Tibial nerve (tissue), 4 donors: ENCODE data around the gene PDYN. TPM values are rescaled to one million over a fixed set of nuclear protein-coding genes. Genes with fewer than 3 reads are reported as not detected.
A peak's percentile ranks its signal among the peaks of the same experiment; 100 is the strongest.

Experiments used
- DNase-seq, 2 donors: peaks; one replicate each; pipeline ENCODE4 v3.0.0-alpha.2; 2019; ENCODE audit warnings: low spot score in 2 of 2
- H3K27ac ChIP-seq, 4 donors: fragments of 200-600 bp; sonication (generic) in 3 of 4; one replicate each; pipeline ENCODE4 v1.5.1; 2017 to 2019; ENCODE audit warnings: mild to moderate bottlenecking in 1 of 4
- H3K27me3 ChIP-seq, 2 donors: fragments of 200-600 bp; sonication (generic) in 1 of 2; one replicate each; pipeline versions ENCODE4 v1.5.1 to v1.6.0; 2017 to 2019
- H3K36me3 ChIP-seq, 3 donors: fragments of 200-600 bp; sonication (generic); one replicate each; pipeline ENCODE4 v1.5.1; 2018 to 2019
- H3K4me1 ChIP-seq, 4 donors: fragments of 200-600 bp; sonication (generic) in 3 of 4; one replicate each; pipeline ENCODE4 v1.5.1; 2017 to 2019
- H3K4me3 ChIP-seq, 4 donors: fragments of 200-600 bp; sonication (generic) in 3 of 4; one replicate each; pipeline ENCODE4 v1.5.1; 2017 to 2019; ENCODE audit warnings: mild to moderate bottlenecking in 1 of 4, moderate library complexity in 1 of 4
- H3K9me3 ChIP-seq, 4 donors: fragments of 200-600 bp; sonication (generic) in 3 of 4; one replicate each; pipeline ENCODE4 v1.5.1; 2017 to 2019
- EP300 ChIP-seq, 2 donors: sonication (generic); formaldehyde crosslinking; IDR thresholded peaks; one replicate each; pipeline ENCODE4 v1.6.1; 2017; ENCODE audit warnings: antibody characterized with exemption in 2 of 2, mild to moderate bottlenecking in 1 of 2
- POLR2A ChIP-seq, 2 donors: fragments of 450-650 bp; IDR thresholded peaks; one replicate each; pipeline ENCODE4 v1.6.1; 2017; ENCODE audit warnings: antibody characterized with exemption in 2 of 2, mild to moderate bottlenecking in 2 of 2, moderate library complexity in 2 of 2
- WGBS, 2 donors: methylation state at CpG; one replicate each; pipeline ENCODE4 v1.1.5; 2018; 5-methylcytosine and 5-hydroxymethylcytosine counted together
- total RNA-seq, 4 donors: library from RNA; depleted of rRNA; stranded (reverse); fragments of >200 nt; gene quantifications; one replicate each; pipeline ENCODE4 v1.1.0, GENCODE V29; 2016
- TF ChIP-seq, protein P1 (sequence below), 5 experiments: fragments of 200-600 bp in 3 of 5; fragments of 450-650 bp in 2 of 5; sonication (generic) in 3 of 5; IDR thresholded peaks; one replicate each; pipeline ENCODE4 v1.5.1; 2016 to 2019; ENCODE audit warnings: antibody characterized with exemption in 5 of 5, mild to moderate bottlenecking in 3 of 5, moderate library complexity in 2 of 5

The PDYN gene
- total RNA-seq, 4 donors from 2014 or later: not detected

DNA sequence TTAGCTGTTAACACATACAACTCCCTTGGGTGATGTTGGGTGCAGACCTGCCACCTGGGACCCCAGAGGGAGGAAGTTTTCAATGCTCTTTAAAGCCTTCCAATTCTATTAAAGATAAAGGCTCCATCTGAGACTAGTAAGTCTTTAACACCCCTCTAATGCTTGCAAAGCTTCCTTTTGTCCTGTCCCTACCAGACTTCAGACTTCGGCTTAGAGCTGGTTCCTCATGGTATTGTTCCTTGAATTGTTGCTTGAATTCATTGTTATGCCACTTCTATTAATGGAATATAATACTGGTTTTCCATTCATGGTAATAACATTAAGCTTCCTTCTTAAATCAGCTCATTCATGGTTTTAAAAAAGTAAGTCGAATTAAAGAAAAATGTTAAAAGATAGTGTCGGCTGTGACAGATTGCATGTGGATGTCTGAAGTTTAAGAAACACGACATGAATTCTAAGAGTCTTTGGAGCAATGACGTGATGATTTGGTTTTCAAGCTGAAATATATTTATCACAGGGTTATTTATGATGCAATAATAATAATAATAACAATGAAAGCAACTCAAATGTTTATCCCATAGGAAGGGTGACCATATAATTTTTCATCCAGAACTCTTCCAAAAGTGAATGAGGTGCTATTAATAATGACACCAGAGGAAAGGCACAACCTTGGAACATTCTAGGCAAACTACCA lies 21.8 kb downstream of the PDYN start:
- Histone ChIP-seq H3K4me3 (no peak overlapping the region), H3K9me3 (no peaks in the 10 kb centered on the region), H3K4me1 (no peaks in the 10 kb centered on the region), H3K27me3 (peaks cover 0 to 7% of the 10 kb centered on the region in 2 donors), H3K36me3 (no peaks in the 10 kb centered on the region), H3K27ac (no peak overlapping the region)
- 74 to 77% methylated on average over 5 of the region's 5 CpGs for WGBS, 2 donors
- DNase-seq: no peak
- TF ChIP-seq POLR2A (IDR thresholded peaks at IDR 0.05) (no peak), EP300 (IDR thresholded peaks at IDR 0.05) (no peak)
- TF ChIP-seq, protein P1, sequence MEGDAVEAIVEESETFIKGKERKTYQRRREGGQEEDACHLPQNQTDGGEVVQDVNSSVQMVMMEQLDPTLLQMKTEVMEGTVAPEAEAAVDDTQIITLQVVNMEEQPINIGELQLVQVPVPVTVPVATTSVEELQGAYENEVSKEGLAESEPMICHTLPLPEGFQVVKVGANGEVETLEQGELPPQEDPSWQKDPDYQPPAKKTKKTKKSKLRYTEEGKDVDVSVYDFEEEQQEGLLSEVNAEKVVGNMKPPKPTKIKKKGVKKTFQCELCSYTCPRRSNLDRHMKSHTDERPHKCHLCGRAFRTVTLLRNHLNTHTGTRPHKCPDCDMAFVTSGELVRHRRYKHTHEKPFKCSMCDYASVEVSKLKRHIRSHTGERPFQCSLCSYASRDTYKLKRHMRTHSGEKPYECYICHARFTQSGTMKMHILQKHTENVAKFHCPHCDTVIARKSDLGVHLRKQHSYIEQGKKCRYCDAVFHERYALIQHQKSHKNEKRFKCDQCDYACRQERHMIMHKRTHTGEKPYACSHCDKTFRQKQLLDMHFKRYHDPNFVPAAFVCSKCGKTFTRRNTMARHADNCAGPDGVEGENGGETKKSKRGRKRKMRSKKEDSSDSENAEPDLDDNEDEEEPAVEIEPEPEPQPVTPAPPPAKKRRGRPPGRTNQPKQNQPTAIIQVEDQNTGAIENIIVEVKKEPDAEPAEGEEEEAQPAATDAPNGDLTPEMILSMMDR (IDR thresholded peaks at IDR 0.05): no peak

GRCh38 chr20:1968964-1969363 lies 24.9 kb downstream of the PDYN start:
- no peak for DNase-seq
- TF ChIP-seq, protein P1 (IDR thresholded peaks at IDR 0.05): no peak
- TF ChIP-seq EP300 (IDR thresholded peaks at IDR 0.05): no peak
- no peak for TF ChIP-seq POLR2A (IDR thresholded peaks at IDR 0.05)
- no peak overlapping the region for H3K4me3 ChIP-seq
- H3K27me3 ChIP-seq: peaks cover 0 to 7% of the 10 kb centered on the region in 2 donors
- peaks cover 0 to 13% (median 0%) of the 10 kb centered on the region in 4 donors for H3K4me1 ChIP-seq
- H3K9me3 ChIP-seq: no peaks in the 10 kb centered on the region
- H3K36me3 ChIP-seq: no peaks in the 10 kb centered on the region
- WGBS, 2 donors: 59 to 72% methylated on average over 4 of the region's 4 CpGs
- no peak overlapping the region for H3K27ac ChIP-seq

GRCh38 chr20:1965520-1966351 lies 28.1 kb downstream of the PDYN start:
- Histone ChIP-seq H3K9me3 (no peaks in the 10 kb centered on the region), H3K36me3 (no peaks in the 10 kb centered on the region), H3K4me3 (peak overlapping the region in 2 of 4 donors; percentile 5 to 7), H3K27me3 (no peaks in the 10 kb centered on the region), H3K27ac (no peak overlapping the region), H3K4me1 (peaks cover 0 to 13% (median 0%) of the 10 kb centered on the region in 4 donors)
- 3 to 5% methylated on average over 26 to 28 of the region's 28 CpGs for WGBS, 2 donors
- TF ChIP-seq, protein P1 (IDR thresholded peaks at IDR 0.05): peak; percentile 86 to 95 (median 90)
- no peak for TF ChIP-seq POLR2A (IDR thresholded peaks at IDR 0.05)
- TF ChIP-seq EP300 (IDR thresholded peaks at IDR 0.05): peak; percentile 31 to 46
- DNase-seq: peak; percentile 64 to 82

GRCh38 chr20:1964659-1965405 lies 29.0 kb downstream of the PDYN start:
- H3K27me3 ChIP-seq: no peaks in the 10 kb centered on the region
- no peak for DNase-seq

More at GRCh38 chr20:1964659-1965405, 29.0 kb downstream of the PDYN start:
- 37 to 55% methylated on average over 14 of the region's 14 CpGs for WGBS, 2 donors
- H3K4me1 ChIP-seq: peaks cover 0 to 13% (median 0%) of the 10 kb centered on the region in 4 donors
- H3K4me3 ChIP-seq: peak overlapping the region in 1 of 4 donors; percentile 5
- no peaks in the 10 kb centered on the region for H3K36me3 ChIP-seq
- H3K9me3 ChIP-seq: no peaks in the 10 kb centered on the region
- TF ChIP-seq POLR2A (IDR thresholded peaks at IDR 0.05): no peak
- TF ChIP-seq, protein P1 (IDR thresholded peaks at IDR 0.05): no peak
- no peak for TF ChIP-seq EP300 (IDR thresholded peaks at IDR 0.05)
- H3K27ac ChIP-seq: no peak overlapping the region
